GM23338 (cell line): Measurements from ENCODE around the gene RXRB. TPM values are rescaled to one million over a fixed set of nuclear protein-coding genes. Genes with fewer than 3 reads are reported as not detected.

Experiments
- ATAC-seq: fragments of 200-7000 bp; cut with Tn5 transposase; 3 replicates; pipeline ENCODE4 v1.9.1; 2020
- DNase-seq: peaks from one replicate; pipeline ENCODE4 v3.0.0-alpha.2; 2015; ENCODE audit warnings: low spot score
- H2AFZ ChIP-seq: fragments of 200-600 bp; sonication (generic); 2 replicates; pipeline ENCODE4 v1.8.0; 2016; ENCODE audit warnings: antibody characterized with exemption, mild to moderate bottlenecking, moderate library complexity
- H3F3A ChIP-seq: fragments of 200-600 bp; sonication (generic); replicated peaks from 2 replicates; pipeline ENCODE4 v1.8.0; 2017; ENCODE audit warnings: antibody characterized with exemption, mixed run types, low read depth
- H3K27ac ChIP-seq: fragments of 200-600 bp; sonication (generic); 2 replicates; pipeline ENCODE4 v1.6.1; 2016; ENCODE audit warnings: low read depth
- H3K27me3 ChIP-seq: fragments of 200-600 bp; sonication (generic); 2 replicates; pipeline ENCODE4 v1.8.0; 2016; ENCODE audit warnings: mild to moderate bottlenecking, mixed run types, moderate library complexity; ENCODE audit not compliant: insufficient read depth
- H3K36me3 ChIP-seq: fragments of 200-600 bp; sonication (generic); 2 replicates; pipeline ENCODE4 v1.8.0; 2016; ENCODE audit warnings: mild to moderate bottlenecking; ENCODE audit not compliant: insufficient read depth
- H3K4me1 ChIP-seq: fragments of 200-600 bp; sonication (generic); 2 replicates; pipeline ENCODE4 v1.8.0; 2016; ENCODE audit warnings: mild to moderate bottlenecking, moderate library complexity; ENCODE audit not compliant: insufficient read depth
- H3K4me2 ChIP-seq: fragments of 200-600 bp; sonication (generic); 2 replicates; pipeline ENCODE4 v1.7.1; 2017; ENCODE audit warnings: mixed run types
- H3K4me3 ChIP-seq: fragments of 200-600 bp; sonication (generic); 2 replicates; pipeline ENCODE4 v1.6.1; 2016; ENCODE audit warnings: mixed run types
- H3K79me2 ChIP-seq: fragments of 200-600 bp; sonication (generic); replicated peaks from 2 replicates; pipeline ENCODE4 v1.8.0; 2017; ENCODE audit warnings: mild to moderate bottlenecking; ENCODE audit not compliant: insufficient read depth
- H3K9me2 ChIP-seq: fragments of 200-600 bp; sonication (generic); 2 replicates; pipeline ENCODE4 v1.8.0; 2017; ENCODE audit not compliant: insufficient read depth
- H4K20me1 ChIP-seq: fragments of 200-600 bp; sonication (generic); replicated peaks from 2 replicates; pipeline ENCODE4 v1.8.0; 2017; ENCODE audit warnings: mild to moderate bottlenecking; ENCODE audit not compliant: insufficient read depth
- H3K27ac Mint-ChIP-seq: 2 replicates; pipeline ENCODE4 v1.8.0; 2020; ENCODE audit warnings: inconsistent platforms, mild to moderate bottlenecking, moderate library complexity, mixed read lengths
- H3K27me3 Mint-ChIP-seq: 3 replicates; pipeline ENCODE4 v1.8.0; 2022; ENCODE audit warnings: low read depth, mild to moderate bottlenecking, moderate library complexity, mixed read lengths, inconsistent platforms; ENCODE audit not compliant: insufficient read depth, poor library complexity
- H3K36me3 Mint-ChIP-seq: 3 replicates; pipeline ENCODE4 v1.8.0; 2021; ENCODE audit warnings: low read depth, mild to moderate bottlenecking, inconsistent platforms, moderate library complexity, mixed read lengths
- H3K4me1 Mint-ChIP-seq: 3 replicates; pipeline ENCODE4 v1.8.0; 2020; ENCODE audit warnings: mild to moderate bottlenecking, inconsistent platforms, mixed read lengths
- H3K4me3 Mint-ChIP-seq: 3 replicates; pipeline ENCODE4 v1.8.0; 2021; ENCODE audit warnings: moderate library complexity, mild to moderate bottlenecking, inconsistent platforms, mixed read lengths
- H3K9me3 Mint-ChIP-seq: 3 replicates; pipeline ENCODE4 v1.8.0; 2020; ENCODE audit warnings: moderate library complexity, mild to moderate bottlenecking, inconsistent platforms, mixed read lengths
- CREB1 ChIP-seq: fragments of 250-450 bp; sonication (Bioruptor Pico); IDR thresholded peaks from 2 replicates; pipeline ENCODE4 v1.5.0; 2020; ENCODE audit warnings: low read depth, mild to moderate bottlenecking, moderate library complexity
- CTCF ChIP-seq, 2 experiments: fragments of 200-600 bp in 1 of 2; sonication (generic) in 1 of 2; conservative IDR thresholded peaks; 2 replicates each; pipeline versions ENCODE4 v1.5.1 to v1.6.1; 2016 to 2017; ENCODE audit warnings: antibody characterized with exemption in 2 of 2, low read depth in 2 of 2, mild to moderate bottlenecking in 2 of 2, moderate library complexity in 1 of 2
- EZH2 ChIP-seq: fragments of 200-600 bp; sonication (generic); IDR thresholded peaks from one replicate; pipeline ENCODE4 v1.8.0; 2017; ENCODE audit warnings: antibody characterized with exemption, mild to moderate bottlenecking, low read depth; ENCODE audit not compliant: unreplicated experiment
- EZH2phosphoT487 ChIP-seq: fragments of 200-600 bp; sonication (generic); IDR thresholded peaks from one replicate; pipeline ENCODE4 v1.8.1; 2018; ENCODE audit warnings: antibody characterized with exemption; ENCODE audit not compliant: unreplicated experiment
- JUNB ChIP-seq: IDR thresholded peaks from one replicate; pipeline ENCODE4 v1.6.1; 2016; ENCODE audit warnings: antibody characterized with exemption; ENCODE audit not compliant: unreplicated experiment
- NANOG ChIP-seq: IDR thresholded peaks from 2 replicates; pipeline ENCODE4 v1.6.1; 2016; ENCODE audit warnings: antibody characterized with exemption, borderline replicate concordance
- POLR2AphosphoS5 ChIP-seq: IDR thresholded peaks from 2 replicates; pipeline ENCODE4 v1.6.1; 2016; ENCODE audit warnings: antibody characterized with exemption, low read depth
- STAT1 ChIP-seq: IDR thresholded peaks from one replicate; pipeline ENCODE4 v1.6.1; 2016; ENCODE audit warnings: antibody characterized with exemption; ENCODE audit not compliant: unreplicated experiment
- ZNF114 ChIP-seq: fragments of 250-450 bp; sonication (Bioruptor Pico); IDR thresholded peaks from 2 replicates; pipeline ENCODE4 v1.5.0; 2020; ENCODE audit warnings: mild to moderate bottlenecking, moderate library complexity
- ZNF331 ChIP-seq: fragments of 250-450 bp; sonication (Bioruptor Pico); IDR thresholded peaks from 2 replicates; pipeline ENCODE4 v1.5.0; 2020; ENCODE audit warnings: low read depth, mild to moderate bottlenecking, moderate library complexity
- ZNF462 ChIP-seq: fragments of 250-450 bp; sonication (Bioruptor Pico); IDR thresholded peaks from 2 replicates; pipeline ENCODE4 v1.5.0; 2020; ENCODE audit warnings: mild to moderate bottlenecking, moderate library complexity
- polyA plus RNA-seq: library from polyadenylated mRNA; unstranded; fragments of >200 nt; fragmentation: Nextera tagmentation; extraction: Ambion mirVana; gene quantifications from 2 replicates; pipeline ENCODE4 v1.2.1, GENCODE V29; 2016
- total RNA-seq: library from RNA; depleted of rRNA; stranded (reverse); fragments of >200 nt; shearing (Covaris generic); gene quantifications from 2 replicates; pipeline ENCODE4 v1.2.3, GENCODE V29; 2014
- TF ChIP-seq, protein P1 (sequence below): IDR thresholded peaks from 2 replicates; pipeline ENCODE4 v1.6.1; 2016; ENCODE audit warnings: antibody characterized with exemption
- TF ChIP-seq, protein P2 (sequence below): IDR thresholded peaks from one replicate; pipeline ENCODE4 v1.6.1; 2018; ENCODE audit warnings: antibody characterized with exemption; ENCODE audit not compliant: unreplicated experiment

Gene RXRB
- total and polyA plus RNA-seq, 2 experiments from 2014 or later: 6.9 to 11.6 TPM

DNA sequence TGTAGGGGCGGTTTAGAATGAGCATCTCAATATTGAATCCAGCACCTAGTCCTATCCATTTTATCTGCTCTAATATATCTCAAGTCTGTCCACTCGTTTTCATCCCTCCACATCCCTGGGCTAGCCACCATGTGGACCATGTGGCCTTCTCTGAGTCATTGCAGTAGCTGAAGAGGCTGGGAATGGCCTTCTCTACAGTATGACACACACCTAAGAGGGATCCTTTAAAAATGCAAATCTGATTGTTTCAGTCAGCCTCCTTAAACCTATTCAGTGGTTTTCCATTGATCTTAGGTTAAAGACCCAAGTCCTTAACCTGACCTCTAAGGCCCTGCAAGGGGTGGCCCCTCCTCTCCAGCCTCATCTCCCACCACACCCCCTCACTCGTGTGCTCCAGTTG, 17.2 kb upstream of the RXRB start:
- Histone ChIP-seq H3K79me2 (no peaks in the 10 kb centered on the region), H3K27ac (no peak overlapping the region), H3K4me2 (no peak overlapping the region), H3K9me2 (no peaks in the 10 kb centered on the region), H3K36me3 (no peaks in the 10 kb centered on the region), H2AFZ (no peak overlapping the region), H3K4me1 (peaks cover 17% of the 10 kb centered on the region), H3K4me3 (no peak overlapping the region), H3F3A (no peaks in the 10 kb centered on the region; the same call in 1 of the 2 replicates), H3K27me3 (peaks cover 89% of the 10 kb centered on the region), H4K20me1 (peaks cover 3% of the 10 kb centered on the region)
- DNase-seq (peak; percentile 44), ATAC-seq (peak; percentile 12)
- peaks cover 18% of the 10 kb centered on the region for H3K4me1 Mint-ChIP-seq
- H3K27me3 Mint-ChIP-seq: peaks cover 66% of the 10 kb centered on the region
- no peak overlapping the region; the same call in 2 of the 3 replicates for H3K4me3 Mint-ChIP-seq
- H3K9me3 Mint-ChIP-seq: peaks cover 3% of the 10 kb centered on the region; the same call in 1 of the 3 replicates
- no peak overlapping the region for H3K27ac Mint-ChIP-seq
- no peak for TF ChIP-seq CTCF (conservative IDR thresholded peaks at IDR 0.05; ENCODE audit: low read depth in 2 of 2)
- no peak for TF ChIP-seq JUNB
- TF ChIP-seq, protein P1, sequence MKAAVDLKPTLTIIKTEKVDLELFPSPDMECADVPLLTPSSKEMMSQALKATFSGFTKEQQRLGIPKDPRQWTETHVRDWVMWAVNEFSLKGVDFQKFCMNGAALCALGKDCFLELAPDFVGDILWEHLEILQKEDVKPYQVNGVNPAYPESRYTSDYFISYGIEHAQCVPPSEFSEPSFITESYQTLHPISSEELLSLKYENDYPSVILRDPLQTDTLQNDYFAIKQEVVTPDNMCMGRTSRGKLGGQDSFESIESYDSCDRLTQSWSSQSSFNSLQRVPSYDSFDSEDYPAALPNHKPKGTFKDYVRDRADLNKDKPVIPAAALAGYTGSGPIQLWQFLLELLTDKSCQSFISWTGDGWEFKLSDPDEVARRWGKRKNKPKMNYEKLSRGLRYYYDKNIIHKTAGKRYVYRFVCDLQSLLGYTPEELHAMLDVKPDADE: no peak
- TF ChIP-seq ZNF462: no peak
- TF ChIP-seq CREB1 (CRISPR knock-in tag): no peak
- no peak for TF ChIP-seq POLR2AphosphoS5
- no peak for TF ChIP-seq NANOG
- TF ChIP-seq ZNF331 (CRISPR knock-in tag): no peak
- TF ChIP-seq, protein P2, sequence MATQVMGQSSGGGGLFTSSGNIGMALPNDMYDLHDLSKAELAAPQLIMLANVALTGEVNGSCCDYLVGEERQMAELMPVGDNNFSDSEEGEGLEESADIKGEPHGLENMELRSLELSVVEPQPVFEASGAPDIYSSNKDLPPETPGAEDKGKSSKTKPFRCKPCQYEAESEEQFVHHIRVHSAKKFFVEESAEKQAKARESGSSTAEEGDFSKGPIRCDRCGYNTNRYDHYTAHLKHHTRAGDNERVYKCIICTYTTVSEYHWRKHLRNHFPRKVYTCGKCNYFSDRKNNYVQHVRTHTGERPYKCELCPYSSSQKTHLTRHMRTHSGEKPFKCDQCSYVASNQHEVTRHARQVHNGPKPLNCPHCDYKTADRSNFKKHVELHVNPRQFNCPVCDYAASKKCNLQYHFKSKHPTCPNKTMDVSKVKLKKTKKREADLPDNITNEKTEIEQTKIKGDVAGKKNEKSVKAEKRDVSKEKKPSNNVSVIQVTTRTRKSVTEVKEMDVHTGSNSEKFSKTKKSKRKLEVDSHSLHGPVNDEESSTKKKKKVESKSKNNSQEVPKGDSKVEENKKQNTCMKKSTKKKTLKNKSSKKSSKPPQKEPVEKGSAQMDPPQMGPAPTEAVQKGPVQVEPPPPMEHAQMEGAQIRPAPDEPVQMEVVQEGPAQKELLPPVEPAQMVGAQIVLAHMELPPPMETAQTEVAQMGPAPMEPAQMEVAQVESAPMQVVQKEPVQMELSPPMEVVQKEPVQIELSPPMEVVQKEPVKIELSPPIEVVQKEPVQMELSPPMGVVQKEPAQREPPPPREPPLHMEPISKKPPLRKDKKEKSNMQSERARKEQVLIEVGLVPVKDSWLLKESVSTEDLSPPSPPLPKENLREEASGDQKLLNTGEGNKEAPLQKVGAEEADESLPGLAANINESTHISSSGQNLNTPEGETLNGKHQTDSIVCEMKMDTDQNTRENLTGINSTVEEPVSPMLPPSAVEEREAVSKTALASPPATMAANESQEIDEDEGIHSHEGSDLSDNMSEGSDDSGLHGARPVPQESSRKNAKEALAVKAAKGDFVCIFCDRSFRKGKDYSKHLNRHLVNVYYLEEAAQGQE: no peak
- TF ChIP-seq ZNF114 (CRISPR knock-in tag): no peak
- no peak for TF ChIP-seq EZH2phosphoT487
- TF ChIP-seq STAT1: no peak
- TF ChIP-seq EZH2: no peak
- H3K36me3 Mint-ChIP-seq: no peaks in the 10 kb centered on the region; the same call in 2 of the 3 replicates
